Peyer's patch (tissue), 4 donors: ENCODE measurements around the gene BBS4. TPM values are rescaled to one million over a fixed set of nuclear protein-coding genes. Genes with fewer than 3 reads are reported as not detected.

Experiments
- DNase-seq, 3 donors: peaks; one replicate each; pipeline ENCODE4 v3.0.0-alpha.2; 2017 to 2019
- H3K27ac ChIP-seq, 4 donors: fragments of 200-600 bp; sonication (generic); one replicate each; pipeline ENCODE4 v1.5.1; 2016 to 2019
- H3K27me3 ChIP-seq, 2 donors: fragments of 200-600 bp; sonication (generic); one replicate each; pipeline ENCODE4 v1.5.1; 2019
- H3K36me3 ChIP-seq, 3 donors: fragments of 200-600 bp; sonication (generic); one replicate each; pipeline ENCODE4 v1.5.1; 2016 to 2019
- H3K4me1 ChIP-seq, 4 donors: fragments of 200-600 bp; sonication (generic); one replicate each; pipeline ENCODE4 v1.5.1; 2016 to 2019
- H3K4me3 ChIP-seq, 4 donors: fragments of 200-600 bp; sonication (generic); 1 replicate in 3 of 4; 2 replicates in 1 of 4; pipeline ENCODE4 v1.5.1; 2016 to 2019; ENCODE audit warnings: mild to moderate bottlenecking in 1 of 4
- H3K9me3 ChIP-seq, 4 donors: fragments of 200-600 bp; sonication (generic); one replicate each; pipeline ENCODE4 v1.5.1; 2016 to 2019; ENCODE audit warnings: mild to moderate bottlenecking in 1 of 4
- POLR2A ChIP-seq, 2 donors: fragments of 450-650 bp; IDR thresholded peaks; one replicate each; pipeline ENCODE4 v1.5.1; 2017; ENCODE audit warnings: antibody characterized with exemption in 2 of 2, mild to moderate bottlenecking in 2 of 2, moderate library complexity in 2 of 2
- total RNA-seq, 4 donors: library from RNA; depleted of rRNA; stranded (reverse); fragments of >200 nt; gene quantifications; one replicate each; pipeline ENCODE4 v1.1.0, GENCODE V29; 2016
- TF ChIP-seq, protein P1 (sequence below), 6 experiments: fragments of 450-650 bp in 4 of 6; fragments of 200-600 bp in 2 of 6; sonication (generic) in 1 of 6; IDR thresholded peaks; one replicate each; pipeline ENCODE4 v1.5.1; 2017 to 2019; ENCODE audit warnings: antibody characterized with exemption in 6 of 6, mild to moderate bottlenecking in 3 of 6, moderate library complexity in 1 of 6

BBS4 gene
- total RNA-seq, 4 donors from 2014 or later, result 13.8 to 37.3 (median 24.7) TPM

DNA sequence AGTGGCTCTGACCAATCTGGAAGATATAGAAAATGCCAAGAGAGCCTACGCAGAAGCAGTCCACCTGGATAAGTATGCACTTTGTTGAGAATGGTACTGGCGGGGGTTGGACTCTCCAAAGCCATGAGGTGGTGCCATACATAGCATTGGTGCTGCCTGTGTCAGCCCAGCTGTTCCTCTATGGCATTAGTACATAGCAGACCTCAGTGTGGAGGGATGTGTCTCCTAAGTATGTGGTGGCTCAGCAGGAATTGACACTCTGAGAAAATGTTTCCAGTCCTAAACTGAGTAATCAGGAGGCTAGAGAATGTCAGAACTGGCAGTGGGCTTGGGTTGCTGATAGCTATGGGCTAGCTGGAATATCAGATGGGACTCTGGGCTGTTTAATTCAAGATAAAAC is 49.1 kb downstream of the BBS4 start:
- DNase-seq, result no peak
- H3K4me3 ChIP-seq, result no peak overlapping the region
- H3K9me3 ChIP-seq, result no peaks in the 10 kb centered on the region
- TF ChIP-seq, protein P1, sequence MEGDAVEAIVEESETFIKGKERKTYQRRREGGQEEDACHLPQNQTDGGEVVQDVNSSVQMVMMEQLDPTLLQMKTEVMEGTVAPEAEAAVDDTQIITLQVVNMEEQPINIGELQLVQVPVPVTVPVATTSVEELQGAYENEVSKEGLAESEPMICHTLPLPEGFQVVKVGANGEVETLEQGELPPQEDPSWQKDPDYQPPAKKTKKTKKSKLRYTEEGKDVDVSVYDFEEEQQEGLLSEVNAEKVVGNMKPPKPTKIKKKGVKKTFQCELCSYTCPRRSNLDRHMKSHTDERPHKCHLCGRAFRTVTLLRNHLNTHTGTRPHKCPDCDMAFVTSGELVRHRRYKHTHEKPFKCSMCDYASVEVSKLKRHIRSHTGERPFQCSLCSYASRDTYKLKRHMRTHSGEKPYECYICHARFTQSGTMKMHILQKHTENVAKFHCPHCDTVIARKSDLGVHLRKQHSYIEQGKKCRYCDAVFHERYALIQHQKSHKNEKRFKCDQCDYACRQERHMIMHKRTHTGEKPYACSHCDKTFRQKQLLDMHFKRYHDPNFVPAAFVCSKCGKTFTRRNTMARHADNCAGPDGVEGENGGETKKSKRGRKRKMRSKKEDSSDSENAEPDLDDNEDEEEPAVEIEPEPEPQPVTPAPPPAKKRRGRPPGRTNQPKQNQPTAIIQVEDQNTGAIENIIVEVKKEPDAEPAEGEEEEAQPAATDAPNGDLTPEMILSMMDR (IDR thresholded peaks at IDR 0.05), result no peak
- no peak for TF ChIP-seq POLR2A (IDR thresholded peaks at IDR 0.05)
- peaks cover 0 to 53% (median 0%) of the 10 kb centered on the region in 3 donors for H3K36me3 ChIP-seq
- H3K27me3 ChIP-seq, result no peaks in the 10 kb centered on the region
- H3K4me1 ChIP-seq, result peaks cover 0 to 3% (median 0%) of the 10 kb centered on the region in 4 donors
- no peak overlapping the region for H3K27ac ChIP-seq

DNA sequence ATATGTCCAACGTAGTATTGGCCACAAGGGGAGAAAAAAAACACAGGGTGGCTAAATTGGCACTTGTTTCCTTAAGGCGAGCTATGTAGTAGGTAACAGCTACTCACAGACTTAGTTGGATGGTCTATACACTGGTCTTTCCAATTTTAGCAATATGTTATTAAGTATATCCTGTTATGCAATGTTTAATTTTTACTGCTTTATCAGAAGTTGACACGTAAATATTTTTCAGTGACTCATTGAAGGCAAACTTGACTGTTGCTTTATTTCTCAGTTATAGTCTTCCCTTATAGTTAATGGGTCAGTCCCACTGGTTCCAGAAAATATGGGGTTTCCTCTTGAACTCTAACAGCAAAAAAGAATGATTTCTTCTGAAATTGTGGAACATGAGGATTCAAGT is 51.1 kb downstream of the BBS4 start:
- H3K27me3 ChIP-seq, result no peaks in the 10 kb centered on the region
- TF ChIP-seq POLR2A (IDR thresholded peaks at IDR 0.05), result no peak
- TF ChIP-seq, protein P1 (IDR thresholded peaks at IDR 0.05), result no peak
- H3K27ac ChIP-seq, result no peak overlapping the region
- H3K4me1 ChIP-seq, result peaks cover 0 to 3% (median 0%) of the 10 kb centered on the region in 4 donors
- H3K9me3 ChIP-seq, result no peaks in the 10 kb centered on the region
- H3K4me3 ChIP-seq, result no peak overlapping the region
- peaks cover 0 to 44% (median 0%) of the 10 kb centered on the region in 3 donors for H3K36me3 ChIP-seq
- DNase-seq, result no peak

DNA sequence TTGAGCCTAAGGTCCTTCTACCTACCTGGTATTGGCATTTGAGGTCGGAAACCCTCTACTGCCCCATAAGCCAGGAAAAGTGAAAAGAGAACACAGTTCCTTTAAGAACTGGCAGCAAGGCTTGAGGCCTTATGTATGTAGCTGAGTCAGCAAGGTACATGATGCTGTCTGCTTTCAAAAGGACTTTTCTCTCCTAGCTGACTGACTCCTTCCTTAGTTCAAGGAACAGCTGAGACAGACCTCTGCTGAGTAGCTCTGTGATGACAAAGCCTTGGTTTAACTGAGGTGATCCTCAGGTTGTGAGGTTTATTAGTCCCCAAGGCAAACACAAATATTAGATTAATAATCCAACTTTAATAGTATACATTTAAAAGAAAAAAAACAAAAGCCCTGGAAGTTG is 51.7 kb downstream of the BBS4 start:
- H3K9me3 ChIP-seq, result no peaks in the 10 kb centered on the region
- TF ChIP-seq POLR2A (IDR thresholded peaks at IDR 0.05), result no peak
- TF ChIP-seq, protein P1 (IDR thresholded peaks at IDR 0.05), result no peak
- peaks cover 0 to 40% (median 0%) of the 10 kb centered on the region in 3 donors for H3K36me3 ChIP-seq
- no peak for DNase-seq
- H3K27ac ChIP-seq, result no peak overlapping the region
- no peaks in the 10 kb centered on the region for H3K27me3 ChIP-seq
- H3K4me3 ChIP-seq, result no peak overlapping the region
- H3K4me1 ChIP-seq, result peaks cover 0 to 3% (median 0%) of the 10 kb centered on the region in 4 donors

DNA sequence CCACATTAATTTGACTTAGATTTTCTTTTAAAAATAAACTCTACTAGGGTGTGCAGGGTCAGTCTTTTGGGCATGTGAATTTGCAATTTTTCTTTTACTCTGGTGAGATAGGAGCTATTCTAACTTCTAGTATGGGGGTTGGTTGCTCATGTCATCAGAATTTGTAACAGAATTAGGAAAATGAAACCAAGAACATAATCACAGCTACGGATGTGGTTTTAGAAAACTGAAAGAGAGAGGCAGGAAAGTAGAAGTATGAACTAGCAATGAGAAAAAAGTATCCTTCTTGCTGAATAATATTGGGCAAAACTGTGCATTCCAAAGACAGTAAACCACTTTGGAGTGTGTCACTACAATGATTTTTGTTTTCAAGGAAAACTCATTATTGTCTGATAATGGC is 54.2 kb downstream of the BBS4 start:
- no peak for DNase-seq
- TF ChIP-seq, protein P1 (IDR thresholded peaks at IDR 0.05), result no peak
- no peak for TF ChIP-seq POLR2A (IDR thresholded peaks at IDR 0.05)
- Histone ChIP-seq H3K36me3 (peaks cover 0 to 36% (median 0%) of the 10 kb centered on the region in 3 donors), H3K4me1 (peaks cover 0 to 3% (median 0%) of the 10 kb centered on the region in 4 donors), H3K9me3 (no peaks in the 10 kb centered on the region), H3K4me3 (no peak overlapping the region), H3K27me3 (no peaks in the 10 kb centered on the region), H3K27ac (peak overlapping the region in 1 of 4 donors; percentile 11)

DNA sequence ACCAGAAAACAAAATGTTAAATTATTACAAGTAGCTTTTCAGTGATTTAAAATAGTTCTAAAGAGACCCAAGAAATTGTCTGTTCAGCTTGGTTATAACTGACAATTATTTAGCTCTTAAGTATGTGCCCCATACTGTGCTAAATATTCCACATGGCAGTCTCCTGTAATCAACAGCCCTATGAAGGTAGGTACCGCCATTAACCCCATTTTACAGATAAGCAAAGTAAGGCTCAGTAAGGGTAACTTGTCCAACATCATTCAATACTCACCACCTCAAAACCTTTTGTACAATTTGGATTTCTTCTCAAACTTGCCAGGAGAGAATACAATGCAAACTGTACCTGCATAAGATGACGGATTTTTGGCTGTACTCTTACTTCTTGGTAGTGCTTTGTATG is 63.7 kb downstream of the BBS4 start:
- H3K27me3 ChIP-seq, result no peaks in the 10 kb centered on the region
- no peaks in the 10 kb centered on the region for H3K4me1 ChIP-seq

More for the DNA sequence above, 63.7 kb downstream of the BBS4 start:
- no peak for TF ChIP-seq POLR2A (IDR thresholded peaks at IDR 0.05)
- TF ChIP-seq, protein P1 (IDR thresholded peaks at IDR 0.05), result no peak
- H3K36me3 ChIP-seq, result peaks cover 0 to 37% (median 0%) of the 10 kb centered on the region in 3 donors
- no peak overlapping the region for H3K4me3 ChIP-seq
- H3K27ac ChIP-seq, result no peak overlapping the region
- no peak for DNase-seq
- H3K9me3 ChIP-seq, result no peaks in the 10 kb centered on the region
